B cell (primary cell): ENCODE results near the gene PRRT2. TPM values are rescaled to one million over a fixed set of nuclear protein-coding genes. Genes with fewer than 3 reads are reported as not detected.

Experiments
- ATAC-seq: fragments of 200-7000 bp; cut with Tn5 transposase; one replicate; pipeline ENCODE4 v1.10.0; 2021; ENCODE audit warnings: low read depth, mild to moderate bottlenecking, moderate number of reproducible peaks, moderate library complexity
- CTCF ChIA-PET: fragments of 350-600 bp; sonication (Branson Sonifier 250); formaldehyde crosslinking; loops from one replicate; lab custom pipeline; 2021; ENCODE audit warnings: antibody characterized with exemption, inconsistent platforms; lab: Charles Lee
- POLR2A ChIA-PET: fragments of 350-600 bp; sonication (Branson Sonifier 250); formaldehyde crosslinking; loops from one replicate; lab custom pipeline; 2021; ENCODE audit warnings: antibody characterized with exemption; lab: Charles Lee
- DNase-seq: peaks from one replicate; pipeline ENCODE4 v3.0.0; 2013
- H2AFZ ChIP-seq: 2 replicates; pipeline ENCODE4 v1.6.1; 2012; ENCODE audit warnings: mild to moderate bottlenecking, low read depth, low read length; ENCODE audit not compliant: insufficient read depth, poor library complexity, severe bottlenecking
- H3K27ac ChIP-seq, 2 donors: 1 replicate in 1 of 2; 2 replicates in 1 of 2; pipeline ENCODE4 v1.5.1; 2012 to 2013; ENCODE audit warnings: low read length in 2 of 2, mild to moderate bottlenecking in 2 of 2, moderate library complexity in 1 of 2
- H3K27me3 ChIP-seq, 4 experiments: fragments of 200-600 bp in 1 of 4; sonication (generic) in 1 of 4; replicated peaks in 1 of 4; 1 replicate in 2 of 4; 2 replicates in 2 of 4; pipeline versions ENCODE4 v1.6.1 to v1.7.0; 2013 to 2016; ENCODE audit warnings: low read length in 3 of 4, mild to moderate bottlenecking in 2 of 4, mixed read lengths in 1 of 4, moderate library complexity in 1 of 4; ENCODE audit not compliant: insufficient read depth in 4 of 4, control insufficient read depth in 3 of 4; ENCODE audit errors: control extremely low read depth in 1 of 4
- H3K36me3 ChIP-seq, 2 experiments: replicated peaks in 1 of 2; 1 replicate in 1 of 2; 2 replicates in 1 of 2; pipeline versions ENCODE4 v1.6.1 to v1.7.1; 2013; ENCODE audit warnings: low read length in 1 of 2; ENCODE audit not compliant: insufficient read depth in 2 of 2, control insufficient read depth in 1 of 2; ENCODE audit errors: control extremely low read depth in 1 of 2, extremely low read depth in 1 of 2
- H3K4me1 ChIP-seq, 2 donors: fragments of 200-600 bp in 1 of 2; sonication (generic) in 1 of 2; 1 replicate in 1 of 2; 2 replicates in 1 of 2; pipeline versions ENCODE4 v1.5.1 to v1.6.1; 2013 to 2017; ENCODE audit warnings: low read length in 2 of 2; ENCODE audit not compliant: control insufficient read depth in 2 of 2, insufficient read depth in 2 of 2
- H3K4me2 ChIP-seq: replicated peaks from 2 replicates; pipeline ENCODE3; 2012; ENCODE audit warnings: mild to moderate bottlenecking, low read depth, low read length; ENCODE audit not compliant: poor library complexity, severe bottlenecking
- H3K4me3 ChIP-seq, 5 experiments: fragments of 200-600 bp in 1 of 5; sonication (generic) in 1 of 5; 1 replicate in 3 of 5; 2 replicates in 2 of 5; pipeline versions ENCODE4 v1.5.1 to v1.7.0; 2011 to 2016; ENCODE audit warnings: low read length in 4 of 5, mild to moderate bottlenecking in 4 of 5, low read depth in 2 of 5, control low read depth in 1 of 5, moderate library complexity in 1 of 5; ENCODE audit not compliant: insufficient read depth in 1 of 5; ENCODE audit errors: control extremely low read depth in 1 of 5, extremely low read depth in 1 of 5
- H3K79me2 ChIP-seq: fragments of 200-600 bp; sonication (generic); one replicate; pipeline ENCODE4 v1.6.0; 2016; ENCODE audit warnings: low read length; ENCODE audit not compliant: control insufficient read depth, insufficient read depth
- H3K9ac ChIP-seq: fragments of 200-600 bp; sonication (generic); 2 replicates; pipeline ENCODE4 v1.6.1; 2017; ENCODE audit warnings: mild to moderate bottlenecking, low read length, moderate library complexity
- H3K9me3 ChIP-seq, 3 donors: one replicate each; pipeline versions ENCODE4 v1.6.1 to v1.7.1; 2013; ENCODE audit warnings: low read length in 2 of 3; ENCODE audit not compliant: control insufficient read depth in 2 of 3, insufficient read depth in 1 of 3; ENCODE audit errors: control extremely low read depth in 1 of 3
- H4K20me1 ChIP-seq: 2 replicates; pipeline ENCODE4 v1.6.0; 2012; ENCODE audit warnings: mild to moderate bottlenecking, low read length; ENCODE audit not compliant: insufficient read depth, control insufficient read depth, poor library complexity, severe bottlenecking
- H3K27ac Mint-ChIP-seq: one replicate; pipeline ENCODE4 v1.8.0; 2021; ENCODE audit warnings: mixed read lengths
- H3K27me3 Mint-ChIP-seq: one replicate; pipeline ENCODE4 v1.8.0; 2021; ENCODE audit warnings: mixed read lengths
- H3K4me1 Mint-ChIP-seq: one replicate; pipeline ENCODE4 v1.8.0; 2021; ENCODE audit warnings: mixed read lengths
- H3K4me3 Mint-ChIP-seq: one replicate; pipeline ENCODE4 v1.8.0; 2021; ENCODE audit warnings: mixed read lengths
- H3K9me3 Mint-ChIP-seq: one replicate; pipeline ENCODE4 v1.8.0; 2022; ENCODE audit warnings: mixed read lengths; ENCODE audit not compliant: insufficient read depth
- EZH2 ChIP-seq: IDR thresholded peaks from 2 replicates; pipeline ENCODE4 v1.6.1; 2012; ENCODE audit warnings: borderline replicate concordance, low read depth, mild to moderate bottlenecking, moderate library complexity, low read length; ENCODE audit not compliant: insufficient read depth, poor library complexity, severe bottlenecking
- WGBS: methylation state at CpG from one replicate; pipeline ENCODE4 v1.1.5; 2013; ENCODE audit warnings: missing lambda C conversion rate; ENCODE audit not compliant: insufficient coverage; 5-methylcytosine and 5-hydroxymethylcytosine counted together
- intact Hi-C: fragments of 100-400 bp; cut with micrococcal nuclease; formaldehyde crosslinking; loops from one replicate; pipeline ENCODE4 v1.10.0; 2022
- polyA plus RNA-seq: library from polyadenylated mRNA; depleted of rRNA; stranded (reverse); fragments of >200 nt; gene quantifications from 2 replicates; pipeline ENCODE4 v1.2.3, GENCODE V29; 2012
- total RNA-seq, 2 donors: library from RNA; stranded (reverse); fragments of 120-200 nt in 1 of 2; gene quantifications; 1 replicate in 1 of 2; 2 replicates in 1 of 2; pipeline versions ENCODE4 v1.2.3 to v1.2.4, GENCODE V29; 2013 to 2022
- TF ChIP-seq, protein P1 (sequence below): fragments of 200-600 bp; IDR thresholded peaks from one replicate; pipeline ENCODE4 v1.8.0; 2022; ENCODE audit warnings: antibody characterized with exemption, mild to moderate bottlenecking

PRRT2 gene
- total and polyA plus RNA-seq, 2 donors (not counting 1 experiment from before 2014, with no cell fraction given): 0.79 to 3.1 TPM

DNA sequence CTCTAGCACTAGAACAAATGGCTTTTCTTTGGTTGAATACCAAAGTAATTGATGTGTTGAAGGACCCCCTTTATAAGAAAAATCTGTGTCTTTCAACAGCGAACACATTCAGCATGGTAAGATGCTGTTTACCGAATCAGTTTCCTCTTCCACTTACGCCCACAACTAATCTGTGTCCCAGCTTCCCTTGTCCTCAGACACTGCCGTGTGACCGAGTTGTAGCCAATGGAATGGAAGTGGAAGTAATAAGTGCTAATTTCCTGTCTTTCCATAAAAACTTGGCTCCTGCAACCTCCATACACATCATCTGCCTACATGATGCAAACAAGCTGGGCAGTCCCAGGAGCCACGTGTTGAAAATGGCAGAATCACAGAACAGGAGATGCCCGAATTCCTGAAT lies 40.7 kb downstream of the PRRT2 start:
- Histone ChIP-seq H4K20me1 (no peaks in the 10 kb centered on the region), H3K4me2 (no peak overlapping the region), H3K79me2 (no peaks in the 10 kb centered on the region), H3K9ac (no peak overlapping the region), H3K27me3 (no peaks in the 10 kb centered on the region), H2AFZ (no peak overlapping the region), H3K4me1 (no peaks in the 10 kb centered on the region), H3K27ac (no peak overlapping the region), H3K36me3 (peaks cover 0 to 2% of the 10 kb centered on the region in 2 experiments), H3K9me3 (no peaks in the 10 kb centered on the region), H3K4me3 (no peak overlapping the region)
- intact Hi-C loops: no loop called here
- CTCF ChIA-PET: interaction anchor here (1.4 to 7.2 kb wide), 2 partner anchors 45 to 152 kb away, joined by 3 to 100 read pairs; no protein-coding TSS in a partner anchor
- Mint-ChIP-seq H3K4me1 (no peaks in the 10 kb centered on the region), H3K9me3 (no peaks in the 10 kb centered on the region), H3K27ac (no peak overlapping the region), H3K4me3 (no peak overlapping the region), H3K27me3 (no peaks in the 10 kb centered on the region)
- no peak for ATAC-seq
- TF ChIP-seq, protein P1, sequence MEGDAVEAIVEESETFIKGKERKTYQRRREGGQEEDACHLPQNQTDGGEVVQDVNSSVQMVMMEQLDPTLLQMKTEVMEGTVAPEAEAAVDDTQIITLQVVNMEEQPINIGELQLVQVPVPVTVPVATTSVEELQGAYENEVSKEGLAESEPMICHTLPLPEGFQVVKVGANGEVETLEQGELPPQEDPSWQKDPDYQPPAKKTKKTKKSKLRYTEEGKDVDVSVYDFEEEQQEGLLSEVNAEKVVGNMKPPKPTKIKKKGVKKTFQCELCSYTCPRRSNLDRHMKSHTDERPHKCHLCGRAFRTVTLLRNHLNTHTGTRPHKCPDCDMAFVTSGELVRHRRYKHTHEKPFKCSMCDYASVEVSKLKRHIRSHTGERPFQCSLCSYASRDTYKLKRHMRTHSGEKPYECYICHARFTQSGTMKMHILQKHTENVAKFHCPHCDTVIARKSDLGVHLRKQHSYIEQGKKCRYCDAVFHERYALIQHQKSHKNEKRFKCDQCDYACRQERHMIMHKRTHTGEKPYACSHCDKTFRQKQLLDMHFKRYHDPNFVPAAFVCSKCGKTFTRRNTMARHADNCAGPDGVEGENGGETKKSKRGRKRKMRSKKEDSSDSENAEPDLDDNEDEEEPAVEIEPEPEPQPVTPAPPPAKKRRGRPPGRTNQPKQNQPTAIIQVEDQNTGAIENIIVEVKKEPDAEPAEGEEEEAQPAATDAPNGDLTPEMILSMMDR: no peak
- TF ChIP-seq EZH2: no peak
- no peak for DNase-seq
- no CpG with 5 or more reads among the region's 7 CpGs for WGBS
- POLR2A ChIA-PET: interaction anchor here (0.7 kb wide), 1 partner anchor 29 kb away, joined by 5 read pairs; no protein-coding TSS in a partner anchor

DNA sequence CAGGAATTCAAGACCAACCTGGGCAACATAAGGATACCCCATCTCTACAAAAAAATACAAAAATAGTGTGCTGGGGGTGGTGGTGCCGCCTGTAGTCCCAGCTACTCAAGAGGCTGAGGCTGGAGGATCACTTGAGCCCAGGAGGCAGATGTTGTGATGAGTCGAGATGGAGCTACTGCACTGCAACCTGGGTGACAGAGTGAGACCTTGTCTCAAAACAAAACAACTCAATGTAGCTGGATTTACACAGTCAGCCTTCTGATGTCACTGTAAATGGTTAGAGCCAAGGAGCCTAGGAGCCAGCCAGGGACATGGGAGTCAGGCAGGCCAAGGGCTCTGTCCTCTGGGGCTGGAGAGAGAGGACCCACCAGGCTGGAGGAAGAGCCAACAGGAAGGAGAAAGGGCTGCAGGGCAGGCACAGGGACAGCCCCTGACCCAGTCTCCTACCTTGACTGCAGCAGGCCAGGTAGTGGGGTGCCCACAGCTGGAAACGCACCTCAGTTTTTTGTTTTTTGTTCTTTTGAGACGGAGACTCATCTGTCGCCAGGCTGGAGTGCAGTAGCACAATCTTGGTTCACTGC lies 42.6 kb downstream of the PRRT2 start:
- H3K4me3 Mint-ChIP-seq: no peak overlapping the region
- ATAC-seq (no peak), DNase-seq (no peak)
- Histone ChIP-seq H3K79me2 (no peaks in the 10 kb centered on the region), H3K9me3 (no peaks in the 10 kb centered on the region), H3K4me3 (no peak overlapping the region), H3K27ac (no peak overlapping the region), H2AFZ (no peak overlapping the region), H3K36me3 (peaks cover 0 to 13% of the 10 kb centered on the region in 2 experiments), H4K20me1 (peaks cover 8% of the 10 kb centered on the region), H3K27me3 (no peaks in the 10 kb centered on the region), H3K4me1 (no peaks in the 10 kb centered on the region), H3K9ac (no peak overlapping the region), H3K4me2 (no peak overlapping the region)
- ChIA-PET POLR2A (no interaction called here), CTCF (interaction anchor here (0.7 kb wide), 1 partner anchor 75 kb away, joined by 3 read pairs; no protein-coding TSS in a partner anchor)
- no peaks in the 10 kb centered on the region for H3K9me3 Mint-ChIP-seq
- no peak overlapping the region for H3K27ac Mint-ChIP-seq
- no peaks in the 10 kb centered on the region for H3K4me1 Mint-ChIP-seq
- intact Hi-C loops: no loop called here
- WGBS: 93% methylated on average over 3 of the region's 5 CpGs
- TF ChIP-seq EZH2: no peak
- TF ChIP-seq, protein P1: no peak
- H3K27me3 Mint-ChIP-seq: no peaks in the 10 kb centered on the region
